CD4-positive, alpha-beta T cell (primary cell): ENCODE results near the gene IPMK. TPM values are rescaled to one million over a fixed set of nuclear protein-coding genes. Genes with fewer than 3 reads are reported as not detected.

Experiments
- ATAC-seq: fragments of 200-7000 bp; cut with Tn5 transposase; one replicate; pipeline ENCODE4 v1.10.0; 2022; ENCODE audit warnings: mild to moderate bottlenecking; ENCODE audit not compliant: poor library complexity
- CTCF ChIA-PET: fragments of 350-600 bp; sonication (Branson Sonifier 250); formaldehyde crosslinking; loops from one replicate; lab custom pipeline; 2021; ENCODE audit warnings: antibody characterized with exemption, inconsistent platforms; lab: Charles Lee
- POLR2A ChIA-PET: fragments of 350-600 bp; sonication (Branson Sonifier 250); formaldehyde crosslinking; loops from one replicate; lab custom pipeline; 2021; ENCODE audit warnings: antibody characterized with exemption, inconsistent platforms; lab: Charles Lee
- DNase-seq, 14 experiments: peaks; one replicate each; pipeline ENCODE4 v3.0.0-alpha.2; 2013 to 2020; ENCODE audit warnings: mixed read lengths in 2 of 14
- H3K27ac ChIP-seq, 2 donors: one replicate each; pipeline versions ENCODE4 v1.5.1 to v1.7.0; 2013; ENCODE audit warnings: low read length in 2 of 2, low read depth in 1 of 2, mild to moderate bottlenecking in 1 of 2
- H3K27me3 ChIP-seq, 2 experiments: 1 replicate in 1 of 2; 2 replicates in 1 of 2; pipeline versions ENCODE4 v1.6.1 to v1.7.0; 2013; ENCODE audit warnings: low read length in 2 of 2, control low read depth in 1 of 2, mild to moderate bottlenecking in 1 of 2, moderate library complexity in 1 of 2; ENCODE audit not compliant: insufficient read depth in 2 of 2, control insufficient read depth in 1 of 2
- H3K36me3 ChIP-seq: one replicate; pipeline ENCODE4 v1.6.1; 2013; ENCODE audit warnings: low read length, control low read depth; ENCODE audit not compliant: insufficient read depth
- H3K4me1 ChIP-seq: one replicate; pipeline ENCODE4 v1.6.1; 2013; ENCODE audit warnings: low read length, control low read depth; ENCODE audit not compliant: insufficient read depth
- H3K4me3 ChIP-seq: one replicate; pipeline ENCODE4 v1.5.1; 2013; ENCODE audit warnings: mild to moderate bottlenecking, low read length, moderate library complexity
- H3K9me3 ChIP-seq, 2 experiments: 1 replicate in 1 of 2; 2 replicates in 1 of 2; pipeline versions ENCODE4 v1.6.1 to v1.7.0; 2013; ENCODE audit warnings: low read length in 2 of 2, mild to moderate bottlenecking in 2 of 2, control low read depth in 1 of 2, moderate library complexity in 1 of 2; ENCODE audit not compliant: control insufficient read depth in 1 of 2, insufficient read depth in 1 of 2
- H3K27ac Mint-ChIP-seq: one replicate; pipeline ENCODE4 v1.8.0; 2020; ENCODE audit warnings: mixed read lengths
- H3K27me3 Mint-ChIP-seq: one replicate; pipeline ENCODE4 v1.8.0; 2021; ENCODE audit warnings: mixed read lengths
- H3K36me3 Mint-ChIP-seq: one replicate; pipeline ENCODE4 v1.8.0; 2021; ENCODE audit warnings: low read depth, mixed read lengths
- H3K4me1 Mint-ChIP-seq: one replicate; pipeline ENCODE4 v1.8.0; 2021; ENCODE audit warnings: low read depth, mixed read lengths
- H3K4me3 Mint-ChIP-seq: one replicate; pipeline ENCODE4 v1.8.0; 2020; ENCODE audit warnings: mild to moderate bottlenecking, mixed read lengths
- H3K9me3 Mint-ChIP-seq: one replicate; pipeline ENCODE4 v1.8.0; 2020; ENCODE audit warnings: mixed read lengths
- CTCF ChIP-seq: fragments of 200-600 bp; IDR thresholded peaks from one replicate; pipeline ENCODE4 v1.8.0; 2022; ENCODE audit warnings: antibody characterized with exemption, mild to moderate bottlenecking
- intact Hi-C, 2 experiments: fragments of 100-400 bp; cut with DNase I in 1 of 2; cut with micrococcal nuclease in 1 of 2; formaldehyde crosslinking; loops; one replicate each; pipeline versions ENCODE4 v1.15.1 to v1.9.0; 2023 to 2025; cut with DNase I, micrococcal nuclease
- total RNA-seq, 174 experiments: library from RNA in 2 of 174; stranded (reverse) in 2 of 174; gene quantifications; one replicate each; pipeline ENCODE4 v1.2.3 and lab custom pipeline; 2021 to 2026

IPMK gene
- total RNA-seq, 2 experiments from 2014 or later, result 1.4 to 1.5 TPM

- peaks cover 43% of the 10 kb centered on the region for H3K27me3 Mint-ChIP-seq
- DNase-seq (no peak), ATAC-seq (no peak)
- H3K4me1 ChIP-seq, result no peaks in the 10 kb centered on the region
- no peak for TF ChIP-seq CTCF
- peaks cover 3 to 14% of the 10 kb centered on the region in 2 experiments for H3K27me3 ChIP-seq
- no peak overlapping the region for H3K27ac ChIP-seq
- no peaks in the 10 kb centered on the region for H3K9me3 Mint-ChIP-seq
- H3K4me1 Mint-ChIP-seq, result no peaks in the 10 kb centered on the region
- H3K4me3 Mint-ChIP-seq, result no peak overlapping the region
- H3K4me3 ChIP-seq, result no peak overlapping the region
- no peak overlapping the region for H3K27ac Mint-ChIP-seq
- intact Hi-C loops, result loop anchor here in 1 of 2 experiments (10.0 kb wide), 1 partner anchor 207 kb away; the partner anchor contains the start of gene BICC1
- CTCF ChIA-PET, result interaction anchor here (1.2 kb wide), 1 partner anchor 64 kb away, joined by 3 read pairs; no protein-coding TSS in a partner anchor
- no peaks in the 10 kb centered on the region for H3K36me3 ChIP-seq
- H3K9me3 ChIP-seq, result no peaks in the 10 kb centered on the region
- H3K36me3 Mint-ChIP-seq, result no peaks in the 10 kb centered on the region
- POLR2A ChIA-PET, result interaction anchor here (0.6 kb wide), 1 partner anchor 50 kb away, joined by 3 read pairs; no protein-coding TSS in a partner anchor
Measured at GRCh38 chr10:58307676-58308075, 40.0 kb upstream of the IPMK start.

- no peaks in the 10 kb centered on the region for H3K9me3 ChIP-seq
- intact Hi-C loops, result loop anchor here in 1 of 2 experiments (10.0 kb wide), 1 partner anchor 209 kb away; the partner anchor contains the start of gene BICC1
- no peak overlapping the region for H3K27ac ChIP-seq
- H3K4me3 Mint-ChIP-seq, result no peak overlapping the region
- peaks cover 38% of the 10 kb centered on the region for H3K27me3 Mint-ChIP-seq
- H3K4me1 ChIP-seq, result no peaks in the 10 kb centered on the region
- TF ChIP-seq CTCF, result no peak
- no peaks in the 10 kb centered on the region for H3K9me3 Mint-ChIP-seq
- no peak overlapping the region for H3K4me3 ChIP-seq
- DNase-seq (no peak), ATAC-seq (no peak)
- CTCF ChIA-PET, result interaction anchor here (1.4 kb wide), 1 partner anchor 89 kb away, joined by 3 read pairs; no protein-coding TSS in a partner anchor
- no peaks in the 10 kb centered on the region for H3K4me1 Mint-ChIP-seq
- no peaks in the 10 kb centered on the region for H3K36me3 ChIP-seq
- peaks cover 3 to 14% of the 10 kb centered on the region in 2 experiments for H3K27me3 ChIP-seq
- no peaks in the 10 kb centered on the region for H3K36me3 Mint-ChIP-seq
- POLR2A ChIA-PET, result interaction anchor here (1.1 to 1.6 kb wide), 2 partner anchors 36 to 80 kb away, joined by 3 to 4 read pairs; partner anchors contain the start of gene CISD1
- H3K27ac Mint-ChIP-seq, result no peak overlapping the region
Measured at GRCh38 chr10:58305821-58306220, 38.1 kb upstream of the IPMK start.

GRCh38 chr10:58304099-58304633 is 36.5 kb upstream of the IPMK start:
- no peaks in the 10 kb centered on the region for H3K9me3 ChIP-seq
- ChIA-PET POLR2A (interaction anchor here (1.6 kb wide), 1 partner anchor 82 kb away, joined by 4 read pairs; no protein-coding TSS in a partner anchor), CTCF (interaction anchor here (1.2 kb wide), 1 partner anchor 11 kb away, joined by 3 read pairs; no protein-coding TSS in a partner anchor)
- intact Hi-C loops, result loop anchor here in 1 of 2 experiments (10.0 kb wide), 1 partner anchor 211 kb away; the partner anchor contains the start of gene BICC1
- no peak overlapping the region for H3K4me3 ChIP-seq
- peaks cover 3% of the 10 kb centered on the region for H3K4me1 Mint-ChIP-seq
- H3K27ac Mint-ChIP-seq, result no peak overlapping the region
- H3K27me3 ChIP-seq, result peaks cover 3 to 14% of the 10 kb centered on the region in 2 experiments
- no peak overlapping the region for H3K27ac ChIP-seq
- no peak for DNase-seq
- H3K27me3 Mint-ChIP-seq, result peaks cover 36% of the 10 kb centered on the region
- no peaks in the 10 kb centered on the region for H3K4me1 ChIP-seq
- no peaks in the 10 kb centered on the region for H3K36me3 Mint-ChIP-seq
- H3K9me3 Mint-ChIP-seq, result no peaks in the 10 kb centered on the region
- H3K4me3 Mint-ChIP-seq, result no peak overlapping the region
- TF ChIP-seq CTCF, result no peak
- no peaks in the 10 kb centered on the region for H3K36me3 ChIP-seq
- no peak for ATAC-seq
